HEK293 (cell line): ENCODE results near the gene SLC36A1.

Experiments
- CTCF ChIA-PET: fragments of 350-600 bp; formaldehyde crosslinking; extraction: SDS; loops from one replicate; lab custom pipeline; 2021; ENCODE audit warnings: antibody characterized with exemption; lab: Yijun Ruan, JAX
- POLR2A ChIA-PET: fragments of 300-600 bp; formaldehyde crosslinking; extraction: SDS; loops from one replicate; lab custom pipeline; 2020; ENCODE audit warnings: antibody characterized with exemption, inconsistent platforms; lab: Yijun Ruan, JAX
- H3K27ac ChIP-seq: fragments of 200-500 bp; sonication (Bioruptor generic); 2 replicates; pipeline ENCODE4 v1.5.1; 2014; ENCODE audit warnings: low read depth, low read length, control low read depth, inconsistent platforms; ENCODE audit errors: extremely low read depth
- H3K36me3 ChIP-seq, 2 experiments: fragments of 200-500 bp in 1 of 2; sonication (Bioruptor generic) in 1 of 2; 1 replicate in 1 of 2; 2 replicates in 1 of 2; pipeline ENCODE4 v1.5.1; 2014 to 2017; ENCODE audit warnings: inconsistent platforms in 2 of 2, low read length in 2 of 2; ENCODE audit not compliant: control insufficient read depth in 2 of 2, insufficient read depth in 1 of 2
- H3K4me1 ChIP-seq: fragments of 200-500 bp; sonication (Bioruptor generic); 2 replicates; pipeline ENCODE4 v1.5.1; 2014; ENCODE audit warnings: mild to moderate bottlenecking, low read length, inconsistent platforms; ENCODE audit not compliant: control insufficient read depth, insufficient read depth
- H3K4me3 ChIP-seq: 2 replicates; pipeline ENCODE4 v1.5.1; 2011; ENCODE audit warnings: low read depth, mild to moderate bottlenecking, control low read depth, low read length, moderate library complexity
- H3K9me3 ChIP-seq: fragments of 200-500 bp; sonication (Bioruptor generic); 2 replicates; pipeline ENCODE4 v1.5.1; 2014; ENCODE audit warnings: low read depth, low read length, inconsistent platforms; ENCODE audit not compliant: control insufficient read depth, insufficient read depth
- FEZF1 ChIP-seq: fragments of 450-650 bp; formaldehyde crosslinking; IDR thresholded peaks from 2 replicates; pipeline ENCODE4 v1.5.1; 2016; ENCODE audit warnings: missing biosample characterization, missing genetic modification characterization
- GLI4 ChIP-seq: fragments of 450-650 bp; formaldehyde crosslinking; IDR thresholded peaks from 2 replicates; pipeline ENCODE4 v1.5.1; 2016; ENCODE audit warnings: missing biosample characterization, missing genetic modification characterization
- MZF1 ChIP-seq: fragments of 450-650 bp; formaldehyde crosslinking; IDR thresholded peaks from 2 replicates; pipeline ENCODE4 v1.5.1; 2017; ENCODE audit warnings: missing biosample characterization, missing genetic modification characterization, borderline replicate concordance
- PBX3 ChIP-seq: sonication (generic); formaldehyde crosslinking; IDR thresholded peaks from 2 replicates; pipeline ENCODE4 v1.8.1; 2022; ENCODE audit warnings: mild to moderate bottlenecking, moderate library complexity, missing genetic modification reagents
- SP2 ChIP-seq: fragments of 450-650 bp; formaldehyde crosslinking; IDR thresholded peaks from 2 replicates; pipeline ENCODE4 v1.5.1; 2016; ENCODE audit warnings: missing biosample characterization, missing genetic modification characterization
- YY1 ChIP-seq: fragments of 450-650 bp; formaldehyde crosslinking; IDR thresholded peaks from 2 replicates; pipeline ENCODE4 v1.5.1; 2018; ENCODE audit warnings: missing biosample characterization, missing genetic modification characterization
- ZBTB10 ChIP-seq: fragments of 450-650 bp; formaldehyde crosslinking; IDR thresholded peaks from 2 replicates; pipeline ENCODE4 v1.5.1; 2016; ENCODE audit warnings: missing biosample characterization, missing genetic modification characterization
- ZFP37 ChIP-seq: fragments of 450-650 bp; formaldehyde crosslinking; IDR thresholded peaks from 2 replicates; pipeline ENCODE4 v1.5.1; 2016; ENCODE audit warnings: missing biosample characterization, missing genetic modification characterization
- ZIC2 ChIP-seq: fragments of 450-650 bp; formaldehyde crosslinking; IDR thresholded peaks from 2 replicates; pipeline ENCODE4 v1.5.1; 2016; ENCODE audit warnings: missing biosample characterization, missing genetic modification characterization
- ZNF112 ChIP-seq: fragments of 450-650 bp; formaldehyde crosslinking; IDR thresholded peaks from 2 replicates; pipeline ENCODE4 v1.5.0; 2017; ENCODE audit warnings: missing biosample characterization, missing genetic modification characterization
- ZNF121 ChIP-seq: fragments of 450-650 bp; formaldehyde crosslinking; IDR thresholded peaks from 2 replicates; pipeline ENCODE4 v1.5.1; 2016; ENCODE audit warnings: missing biosample characterization, missing genetic modification characterization
- ZNF140 ChIP-seq: fragments of 450-650 bp; formaldehyde crosslinking; IDR thresholded peaks from 2 replicates; pipeline ENCODE4 v1.5.1; 2016; ENCODE audit warnings: missing biosample characterization, missing genetic modification characterization
- ZNF148 ChIP-seq: fragments of 450-650 bp; formaldehyde crosslinking; IDR thresholded peaks from 2 replicates; pipeline ENCODE4 v1.5.0; 2017; ENCODE audit warnings: missing biosample characterization, missing genetic modification characterization, borderline replicate concordance
- ZNF157 ChIP-seq: fragments of 450-650 bp; formaldehyde crosslinking; IDR thresholded peaks from 2 replicates; pipeline ENCODE4 v1.5.1; 2016; ENCODE audit warnings: missing biosample characterization, missing genetic modification characterization
- ZNF174 ChIP-seq: fragments of 450-650 bp; formaldehyde crosslinking; IDR thresholded peaks from 2 replicates; pipeline ENCODE4 v1.5.0; 2017; ENCODE audit warnings: missing biosample characterization, mild to moderate bottlenecking, missing genetic modification characterization
- ZNF221 ChIP-seq: fragments of 450-650 bp; formaldehyde crosslinking; IDR thresholded peaks from 2 replicates; pipeline ENCODE4 v1.5.1; 2017; ENCODE audit warnings: missing biosample characterization, missing genetic modification characterization, borderline replicate concordance
- ZNF398 ChIP-seq: fragments of 450-650 bp; formaldehyde crosslinking; IDR thresholded peaks from 2 replicates; pipeline ENCODE4 v1.5.1; 2017; ENCODE audit warnings: missing biosample characterization, missing genetic modification characterization
- ZNF449 ChIP-seq: fragments of 450-650 bp; formaldehyde crosslinking; IDR thresholded peaks from 2 replicates; pipeline ENCODE4 v1.5.1; 2017; ENCODE audit warnings: missing biosample characterization, mild to moderate bottlenecking, missing genetic modification characterization, moderate library complexity
- ZNF501 ChIP-seq: fragments of 450-650 bp; formaldehyde crosslinking; IDR thresholded peaks from 2 replicates; pipeline ENCODE4 v1.5.1; 2016; ENCODE audit warnings: missing biosample characterization, missing genetic modification characterization
- ZNF639 ChIP-seq: fragments of 450-650 bp; formaldehyde crosslinking; IDR thresholded peaks from 2 replicates; pipeline ENCODE4 v1.5.1; 2016; ENCODE audit warnings: missing biosample characterization, missing genetic modification characterization
- ZNF701 ChIP-seq: fragments of 450-650 bp; formaldehyde crosslinking; IDR thresholded peaks from 2 replicates; pipeline ENCODE4 v1.5.1; 2016; ENCODE audit warnings: missing biosample characterization, missing genetic modification characterization
- ZSCAN18 ChIP-seq: fragments of 450-650 bp; formaldehyde crosslinking; IDR thresholded peaks from 2 replicates; pipeline ENCODE4 v1.5.1; 2016; ENCODE audit warnings: missing biosample characterization, missing genetic modification characterization

The SLC36A1 gene

GRCh38 chr5:151464101-151464500, 16.7 kb downstream of the SLC36A1 start:
- H3K4me3 ChIP-seq, result no peak overlapping the region
- no peaks in the 10 kb centered on the region for H3K9me3 ChIP-seq
- ChIA-PET CTCF (interaction anchor here (0.6 to 2.1 kb wide), 13 partner anchors 9 to 281 kb away, joined by 3 to 12 read pairs (median 3); partner anchors contain the start of gene SLC36A1), POLR2A (interaction anchor here (1.6 kb wide), 1 partner anchor 16 kb away, joined by 5 read pairs; the partner anchor contains the start of gene SLC36A1)
- TF ChIP-seq ZNF148, result no peak
- no peak for TF ChIP-seq MZF1 (tag by site-specific recombination)
- TF ChIP-seq ZNF174 (tag by site-specific recombination), result no peak
- no peak for TF ChIP-seq ZNF112
- no peak for TF ChIP-seq FEZF1
- no peak for TF ChIP-seq SP2
- no peak for TF ChIP-seq ZNF449 (tag by site-specific recombination)
- TF ChIP-seq ZNF221 (tag by site-specific recombination), result no peak
- TF ChIP-seq ZNF157, result no peak
- TF ChIP-seq YY1 (tag by site-specific recombination), result no peak
- H3K27ac ChIP-seq, result no peak overlapping the region
- no peaks in the 10 kb centered on the region for H3K4me1 ChIP-seq
- H3K36me3 ChIP-seq, result peaks cover 6 to 43% of the 10 kb centered on the region in 2 experiments; a peak in 2 of 3 replicates

- H3K36me3 ChIP-seq, result peaks cover 6 to 48% of the 10 kb centered on the region in 2 experiments; a peak in 2 of 3 replicates
- no peak overlapping the region for H3K4me3 ChIP-seq
- no peaks in the 10 kb centered on the region for H3K9me3 ChIP-seq
- ChIA-PET CTCF (no interaction called here), POLR2A (no interaction called here)
- H3K27ac ChIP-seq, result no peak overlapping the region
- no peaks in the 10 kb centered on the region for H3K4me1 ChIP-seq
- TF ChIP-seq ZSCAN18 (tag by site-specific recombination) (no peak), ZNF639 (tag by site-specific recombination) (no peak), ZNF398 (tag by site-specific recombination) (no peak), YY1 (tag by site-specific recombination) (no peak), ZNF121 (tag by site-specific recombination) (no peak), ZNF140 (tag by site-specific recombination) (no peak), ZBTB10 (tag by site-specific recombination) (no peak), PBX3 (no peak), ZFP37 (no peak), ZIC2 (tag by site-specific recombination) (no peak), ZNF701 (no peak), GLI4 (no peak), ZNF501 (tag by site-specific recombination) (no peak)
These were observed 18.1 kb downstream of the SLC36A1 start for GRCh38 chr5:151465476-151465875.
